ENCODE results near the gene HAUS3. TPM values are rescaled to one million over a fixed set of nuclear protein-coding genes. Genes with fewer than 3 reads are reported as not detected.

The HAUS3 gene
- total and polyA plus RNA-seq, 2 experiments from 2014 or later: 21.4 to 36.0 TPM

DNA sequence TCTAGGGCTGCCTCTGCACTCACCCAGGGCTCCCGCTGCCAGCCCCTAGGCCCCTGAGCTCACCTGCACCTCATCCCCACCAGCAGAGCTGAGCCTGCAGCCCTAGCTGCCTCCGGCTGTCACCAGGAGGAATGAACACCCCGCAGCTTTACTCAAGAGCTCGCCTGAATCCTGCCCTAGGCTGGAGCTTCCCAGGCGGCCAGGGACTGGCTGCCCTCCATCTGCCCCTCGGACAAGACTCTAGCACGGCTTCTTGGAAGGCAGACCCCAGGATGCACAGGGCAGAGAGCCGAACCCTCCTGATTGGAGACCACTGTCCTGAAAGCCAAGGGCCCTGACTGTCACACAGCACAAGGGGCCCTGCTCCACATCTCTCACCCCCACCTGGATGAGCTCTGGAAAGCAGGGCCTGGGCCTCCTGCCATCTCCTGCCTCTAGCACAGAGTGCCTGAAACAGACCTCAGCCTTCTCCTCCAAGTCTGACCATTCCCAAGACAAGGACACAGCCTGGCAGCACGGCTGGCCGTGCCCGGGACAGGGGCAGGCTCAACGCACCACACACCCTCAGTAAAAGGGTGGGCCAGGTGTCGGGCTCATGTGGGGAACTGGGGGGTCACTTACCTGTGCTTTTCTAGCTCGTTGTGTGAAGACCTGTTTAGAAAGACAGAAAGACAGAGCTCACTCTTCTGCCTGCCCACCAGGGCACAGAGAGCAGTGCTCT is 15.6 kb upstream of the HAUS3 start:
- Mint-ChIP-seq H3K4me3 (no peak overlapping the region), H3K27me3 (ENCODE audit: insufficient read depth, low read depth, poor library complexity) (peaks cover 7% of the 10 kb centered on the region), H3K27ac (no peak overlapping the region), H3K36me3 (ENCODE audit: low read depth) (no peaks in the 10 kb centered on the region; the same call in 2 of the 3 replicates), H3K4me1 (peaks cover 15% of the 10 kb centered on the region), H3K9me3 (no peaks in the 10 kb centered on the region)
- H4K20me1 ChIP-seq (replicated peaks; ENCODE audit: insufficient read depth): no peaks in the 10 kb centered on the region
- H3K27ac ChIP-seq (ENCODE audit: low read depth): no peak overlapping the region
- H3K79me2 ChIP-seq (replicated peaks; ENCODE audit: insufficient read depth): no peaks in the 10 kb centered on the region
- no peak for ATAC-seq
- no peak overlapping the region for H2AFZ ChIP-seq
- H3K9me2 ChIP-seq (ENCODE audit: insufficient read depth): no peaks in the 10 kb centered on the region
- H3K27me3 ChIP-seq (ENCODE audit: insufficient read depth): no peaks in the 10 kb centered on the region
- TF ChIP-seq EZH2 (IDR thresholded peaks at IDR 0.05; ENCODE audit: low read depth, unreplicated experiment) (no peak), ZNF462 (CRISPR knock-in tag; IDR thresholded peaks at IDR 0.05) (no peak), ZNF331 (CRISPR knock-in tag; IDR thresholded peaks at IDR 0.05; ENCODE audit: low read depth) (no peak), NANOG (IDR thresholded peaks at IDR 0.05; ENCODE audit: borderline replicate concordance) (no peak), EZH2phosphoT487 (IDR thresholded peaks at IDR 0.05; ENCODE audit: unreplicated experiment) (no peak), JUNB (IDR thresholded peaks at IDR 0.05; ENCODE audit: unreplicated experiment) (no peak), CTCF (conservative IDR thresholded peaks at IDR 0.05; ENCODE audit: low read depth in 2 of 2) (no peak), ZNF114 (CRISPR knock-in tag; IDR thresholded peaks at IDR 0.05) (no peak), POLR2AphosphoS5 (IDR thresholded peaks at IDR 0.05; ENCODE audit: low read depth) (no peak), REST (IDR thresholded peaks at IDR 0.05; ENCODE audit: unreplicated experiment) (no peak)
- TF ChIP-seq, protein P1, sequence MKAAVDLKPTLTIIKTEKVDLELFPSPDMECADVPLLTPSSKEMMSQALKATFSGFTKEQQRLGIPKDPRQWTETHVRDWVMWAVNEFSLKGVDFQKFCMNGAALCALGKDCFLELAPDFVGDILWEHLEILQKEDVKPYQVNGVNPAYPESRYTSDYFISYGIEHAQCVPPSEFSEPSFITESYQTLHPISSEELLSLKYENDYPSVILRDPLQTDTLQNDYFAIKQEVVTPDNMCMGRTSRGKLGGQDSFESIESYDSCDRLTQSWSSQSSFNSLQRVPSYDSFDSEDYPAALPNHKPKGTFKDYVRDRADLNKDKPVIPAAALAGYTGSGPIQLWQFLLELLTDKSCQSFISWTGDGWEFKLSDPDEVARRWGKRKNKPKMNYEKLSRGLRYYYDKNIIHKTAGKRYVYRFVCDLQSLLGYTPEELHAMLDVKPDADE (IDR thresholded peaks at IDR 0.05): no peak
- no peak for DNase-seq (ENCODE audit: low spot score)
- H3K4me3 ChIP-seq: no peak overlapping the region
- H3K4me1 ChIP-seq (ENCODE audit: insufficient read depth): peaks cover 5% of the 10 kb centered on the region; the same call in 1 of the 2 replicates
- H3K36me3 ChIP-seq (ENCODE audit: insufficient read depth): no peaks in the 10 kb centered on the region
- H3K4me2 ChIP-seq: no peak overlapping the region
- H3F3A ChIP-seq (replicated peaks; ENCODE audit: low read depth): no peaks in the 10 kb centered on the region
